Heart left ventricle (tissue), 13 donors: Measurements from ENCODE around the gene KANSL1.

ENCODE experiments used
- POLR2A ChIP-seq, 2 donors: fragments of 450-650 bp; IDR thresholded peaks; one replicate each; pipeline ENCODE4 v1.6.1; 2017; ENCODE audit warnings: antibody characterized with exemption in 2 of 2, mild to moderate bottlenecking in 2 of 2, moderate library complexity in 2 of 2
- TF ChIP-seq, protein P1 (sequence below), 12 donors: fragments of 200-600 bp; sonication (generic) in 4 of 12; IDR thresholded peaks; one replicate each; pipeline versions ENCODE4 v1.5.0 to v1.8.0; 2018 to 2022; ENCODE audit warnings: antibody characterized with exemption in 12 of 12, mild to moderate bottlenecking in 5 of 12
- donor health status: ischemic (EF 13 %, LVEDD 7.1; RV severe dilation, severe dysfunction).
- donor health status: DM: no; HTN: yes; CAD: no.
- donor health status: DM: no; HTN: no; CAD: no.
- donor health status: ischemic (EF 25% LVEDD 6.9; RV normal size, moderate dysfunction).
- donor health status: ischemic (EF 25% LVEDD 5.7; RV mildly dilated, moderate dysfunction).
- donor health status: ischemic (EF 35%, LVEDD 5.7; RV mildly dilated, moderate dysfunction).
- donor health status: nonischemic (EF 11% LVEDD 7.7; RV severe dilation, severe dysfunction).
- donor health status: DM: yes; HTN: yes; CAD: no.
- donor health status: PGD.
- donor health status: ischemic (EF 29% LVEDD 5.4; RV normal size, mild dysfunction).
- donor health status: nonischemic (EF 23%, LVEDD 6.1; RV moderate dilation, normal function).

- TF ChIP-seq POLR2A (IDR thresholded peaks at IDR 0.05): no peak
- TF ChIP-seq, protein P1, sequence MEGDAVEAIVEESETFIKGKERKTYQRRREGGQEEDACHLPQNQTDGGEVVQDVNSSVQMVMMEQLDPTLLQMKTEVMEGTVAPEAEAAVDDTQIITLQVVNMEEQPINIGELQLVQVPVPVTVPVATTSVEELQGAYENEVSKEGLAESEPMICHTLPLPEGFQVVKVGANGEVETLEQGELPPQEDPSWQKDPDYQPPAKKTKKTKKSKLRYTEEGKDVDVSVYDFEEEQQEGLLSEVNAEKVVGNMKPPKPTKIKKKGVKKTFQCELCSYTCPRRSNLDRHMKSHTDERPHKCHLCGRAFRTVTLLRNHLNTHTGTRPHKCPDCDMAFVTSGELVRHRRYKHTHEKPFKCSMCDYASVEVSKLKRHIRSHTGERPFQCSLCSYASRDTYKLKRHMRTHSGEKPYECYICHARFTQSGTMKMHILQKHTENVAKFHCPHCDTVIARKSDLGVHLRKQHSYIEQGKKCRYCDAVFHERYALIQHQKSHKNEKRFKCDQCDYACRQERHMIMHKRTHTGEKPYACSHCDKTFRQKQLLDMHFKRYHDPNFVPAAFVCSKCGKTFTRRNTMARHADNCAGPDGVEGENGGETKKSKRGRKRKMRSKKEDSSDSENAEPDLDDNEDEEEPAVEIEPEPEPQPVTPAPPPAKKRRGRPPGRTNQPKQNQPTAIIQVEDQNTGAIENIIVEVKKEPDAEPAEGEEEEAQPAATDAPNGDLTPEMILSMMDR (IDR thresholded peaks at IDR 0.05): peak; percentile 75 to 95 (median 86)
Measured at GRCh38 chr17:46044286-46044928, 148.8 kb downstream of the KANSL1 start.
